HEK293 (cell line): Measurements from ENCODE around the gene TKTL1.
A peak's percentile ranks its signal among the peaks of the same experiment; 100 is the strongest.

Source experiments
- ATF2 ChIP-seq: fragments of 450-650 bp; formaldehyde crosslinking; IDR thresholded peaks from 2 replicates; pipeline ENCODE4 v1.5.1; 2016; ENCODE audit warnings: missing biosample characterization, missing genetic modification characterization, low read depth
- CTCF ChIP-seq: fragments of 450-650 bp; formaldehyde crosslinking; IDR thresholded peaks from 2 replicates; pipeline ENCODE4 v1.5.1; 2016; ENCODE audit warnings: missing biosample characterization, missing genetic modification characterization
- GLI2 ChIP-seq: fragments of 450-650 bp; formaldehyde crosslinking; IDR thresholded peaks from 2 replicates; pipeline ENCODE4; 2017; ENCODE audit warnings: missing biosample characterization, missing genetic modification characterization, low read depth, borderline replicate concordance
- GLI4 ChIP-seq: fragments of 450-650 bp; formaldehyde crosslinking; IDR thresholded peaks from 2 replicates; pipeline ENCODE4 v1.5.1; 2016; ENCODE audit warnings: missing biosample characterization, missing genetic modification characterization
- MEIS1 ChIP-seq: sonication (generic); formaldehyde crosslinking; IDR thresholded peaks from 2 replicates; pipeline ENCODE4 v1.8.1; 2022; ENCODE audit warnings: missing genetic modification reagents, mild to moderate bottlenecking, borderline replicate concordance
- PRDM4 ChIP-seq: fragments of 450-650 bp; formaldehyde crosslinking; IDR thresholded peaks from 2 replicates; pipeline ENCODE4 v1.5.1; 2017; ENCODE audit warnings: missing biosample characterization, missing genetic modification characterization
- RBAK ChIP-seq: fragments of 450-650 bp; formaldehyde crosslinking; IDR thresholded peaks from 2 replicates; pipeline ENCODE4 v1.5.1; 2016; ENCODE audit warnings: missing biosample characterization, missing genetic modification characterization
- SP3 ChIP-seq: fragments of 450-650 bp; formaldehyde crosslinking; IDR thresholded peaks from 2 replicates; pipeline ENCODE4 v1.5.1; 2016; ENCODE audit warnings: missing biosample characterization, missing genetic modification characterization
- YY2 ChIP-seq: fragments of 450-650 bp; formaldehyde crosslinking; IDR thresholded peaks from 2 replicates; pipeline ENCODE4 v1.5.1; 2016; ENCODE audit warnings: missing biosample characterization, missing genetic modification characterization
- ZBTB44 ChIP-seq: fragments of 450-650 bp; IDR thresholded peaks from 2 replicates; pipeline ENCODE4 v1.5.1; 2018; ENCODE audit warnings: missing biosample characterization, mild to moderate bottlenecking, missing genetic modification characterization
- ZBTB7A ChIP-seq: fragments of 450-650 bp; formaldehyde crosslinking; IDR thresholded peaks from 2 replicates; pipeline ENCODE4 v1.5.1; 2016; ENCODE audit warnings: low read depth, missing biosample characterization, missing genetic modification characterization
- ZFHX2 ChIP-seq: fragments of 450-650 bp; formaldehyde crosslinking; conservative IDR thresholded peaks from 2 replicates; pipeline ENCODE4 v1.5.1; 2016; ENCODE audit warnings: missing biosample characterization, missing genetic modification characterization
- ZFP3 ChIP-seq: fragments of 450-650 bp; formaldehyde crosslinking; IDR thresholded peaks from 2 replicates; pipeline ENCODE4 v1.5.1; 2016; ENCODE audit warnings: low read depth, missing biosample characterization, missing genetic modification characterization
- ZNF10 ChIP-seq: fragments of 450-650 bp; formaldehyde crosslinking; IDR thresholded peaks from 2 replicates; pipeline ENCODE4 v1.5.1; 2017; ENCODE audit warnings: missing biosample characterization, missing genetic modification characterization
- ZNF133 ChIP-seq: fragments of 450-650 bp; formaldehyde crosslinking; IDR thresholded peaks from 2 replicates; pipeline ENCODE4 v1.5.1; 2016; ENCODE audit warnings: missing biosample characterization, missing genetic modification characterization
- ZNF148 ChIP-seq: fragments of 450-650 bp; formaldehyde crosslinking; IDR thresholded peaks from 2 replicates; pipeline ENCODE4 v1.5.0; 2017; ENCODE audit warnings: missing biosample characterization, missing genetic modification characterization, borderline replicate concordance
- ZNF155 ChIP-seq: fragments of 450-650 bp; formaldehyde crosslinking; IDR thresholded peaks from 2 replicates; pipeline ENCODE4 v1.5.1; 2016; ENCODE audit warnings: missing biosample characterization, missing genetic modification characterization
- ZNF239 ChIP-seq: fragments of 450-650 bp; formaldehyde crosslinking; IDR thresholded peaks from 2 replicates; pipeline ENCODE4 v1.5.1; 2016; ENCODE audit warnings: missing biosample characterization, missing genetic modification characterization
- ZNF266 ChIP-seq: fragments of 450-650 bp; formaldehyde crosslinking; IDR thresholded peaks from 2 replicates; pipeline ENCODE4 v1.5.1; 2016; ENCODE audit warnings: missing biosample characterization, missing genetic modification characterization, low read depth
- ZNF311 ChIP-seq: fragments of 450-650 bp; formaldehyde crosslinking; IDR thresholded peaks from 2 replicates; pipeline ENCODE4 v1.5.1; 2017; ENCODE audit warnings: missing biosample characterization, missing genetic modification characterization, borderline replicate concordance
- ZNF354C ChIP-seq: fragments of 450-650 bp; formaldehyde crosslinking; IDR thresholded peaks from 2 replicates; pipeline ENCODE4 v1.5.1; 2016; ENCODE audit warnings: missing biosample characterization, missing genetic modification characterization, low read depth, borderline replicate concordance
- ZNF423 ChIP-seq: fragments of 450-650 bp; formaldehyde crosslinking; IDR thresholded peaks from 2 replicates; pipeline ENCODE4 v1.5.1; 2016; ENCODE audit warnings: missing biosample characterization, missing genetic modification characterization
- ZNF449 ChIP-seq: fragments of 450-650 bp; formaldehyde crosslinking; IDR thresholded peaks from 2 replicates; pipeline ENCODE4 v1.5.1; 2017; ENCODE audit warnings: missing biosample characterization, mild to moderate bottlenecking, missing genetic modification characterization, moderate library complexity
- ZNF544 ChIP-seq: fragments of 450-650 bp; formaldehyde crosslinking; IDR thresholded peaks from 2 replicates; pipeline ENCODE4 v1.5.0; 2017; ENCODE audit warnings: missing biosample characterization, missing genetic modification characterization
- ZNF548 ChIP-seq: fragments of 450-650 bp; formaldehyde crosslinking; IDR thresholded peaks from 2 replicates; pipeline ENCODE4 v1.5.1; 2016; ENCODE audit warnings: missing biosample characterization, missing genetic modification characterization
- ZNF830 ChIP-seq: fragments of 450-650 bp; IDR thresholded peaks from 2 replicates; pipeline ENCODE4 v1.5.0; 2018; ENCODE audit warnings: missing biosample characterization, missing genetic modification characterization, low read depth, mild to moderate bottlenecking, moderate library complexity
- ZSCAN5A ChIP-seq: fragments of 450-650 bp; formaldehyde crosslinking; IDR thresholded peaks from 2 replicates; pipeline ENCODE4 v1.5.1; 2016; ENCODE audit warnings: missing biosample characterization, missing genetic modification characterization

Gene TKTL1

GRCh38 chrX:154378799-154379568 lies 83.4 kb downstream of the TKTL1 start, which contains the start of gene EMD (continued):
- TF ChIP-seq ZBTB44 (tag by site-specific recombination) (no peak), YY2 (no peak), PRDM4 (tag by site-specific recombination) (no peak), ZSCAN5A (tag by site-specific recombination) (peak; percentile 55; the same call in 1 of the 2 replicates), ZNF133 (tag by site-specific recombination) (no peak), ZNF239 (tag by site-specific recombination) (no peak), MEIS1 (CRISPR knock-in tag) (no peak), ZNF423 (no peak), ZFHX2 (tag by site-specific recombination) (0 out of 2 replicates have a peak, but pooled peaks have one; percentile 11), ZNF311 (no peak), ZNF155 (no peak), GLI4 (tag by site-specific recombination) (no peak), ZNF449 (no peak), ZBTB7A (tag by site-specific recombination) (no peak), ATF2 (tag by site-specific recombination) (peak; percentile 26; the same call in 1 of the 2 replicates), ZNF148 (tag by site-specific recombination) (no peak), CTCF (no peak), ZNF544 (tag by site-specific recombination) (no peak), GLI2 (tag by site-specific recombination) (no peak), ZFP3 (tag by site-specific recombination) (no peak), RBAK (tag by site-specific recombination) (no peak), ZNF548 (tag by site-specific recombination) (no peak), ZNF10 (tag by site-specific recombination) (no peak), SP3 (tag by site-specific recombination) (peak; percentile 94; the same call in 1 of the 2 replicates), ZNF266 (tag by site-specific recombination) (no peak), ZNF354C (tag by site-specific recombination) (no peak), ZNF830 (tag by site-specific recombination) (no peak)
